ENCODE results near the gene TIMM21. TPM values are rescaled to one million over a fixed set of nuclear protein-coding genes. Genes with fewer than 3 reads are reported as not detected.

The TIMM21 gene
- total and polyA plus RNA-seq, 9 of the 15 experiments (the other 6 are each of a cell fraction or from before 2014, with no cell fraction given), result 54.7 to 229 (median 83.3) TPM

- TF ChIP-seq ZBTB34 (CRISPR knock-in tag; IDR thresholded peaks at IDR 0.05), result no peak
- no peak for TF ChIP-seq ETS1 (conservative IDR thresholded peaks at IDR 0.05; ENCODE audit: control insufficient read depth, low read depth, low read length)
- no peak for TF ChIP-seq ZNF12 (CRISPR knock-in tag; IDR thresholded peaks at IDR 0.05)
- no peak for TF ChIP-seq ZNF277 (CRISPR knock-in tag; IDR thresholded peaks at IDR 0.05; ENCODE audit: borderline replicate concordance)
- TF ChIP-seq ZSCAN32 (CRISPR knock-in tag; IDR thresholded peaks at IDR 0.05), result no peak
- TF ChIP-seq SMAD1 (IDR thresholded peaks at IDR 0.05; ENCODE audit: low read depth, low read length, partially characterized antibody), result no peak
Measured at GRCh38 chr18:74184875-74185274, 36.6 kb downstream of the TIMM21 start (continued).

GRCh38 chr18:74185860-74186259 is 37.5 kb downstream of the TIMM21 start:
- Histone ChIP-seq H3K4me1 (replicated peaks in 1 of 2; ENCODE audit: control insufficient read depth in 2 of 2, insufficient read depth in 2 of 2, low read length in 2 of 2) (no peaks in the 10 kb centered on the region; a peak in 2 of 5 replicates), H4K20me1 (replicated peaks; ENCODE audit: control insufficient read depth, insufficient read depth, low read length) (no peaks in the 10 kb centered on the region), H3K9me3 (replicated peaks; ENCODE audit: control insufficient read depth, insufficient read depth, low read depth, low read length) (no peaks in the 10 kb centered on the region), H2AFZ (ENCODE audit: low read depth, low read length) (no peak overlapping the region), H3K4me2 (ENCODE audit: insufficient read depth, low read length) (no peak overlapping the region), H3K4me3 (no peak overlapping the region), H3K27me3 (ENCODE audit: control insufficient read depth in 2 of 2, insufficient read depth in 2 of 2, low read length in 2 of 2) (peaks cover 5 to 14% of the 10 kb centered on the region in 2 experiments; a peak in 3 of 5 replicates), H3K36me3 (ENCODE audit: control insufficient read depth, insufficient read depth, low read length) (no peaks in the 10 kb centered on the region), H3K9me1 (ENCODE audit: control insufficient read depth, insufficient read depth, low read length) (no peaks in the 10 kb centered on the region), H3K79me2 (ENCODE audit: control insufficient read depth, insufficient read depth, low read length) (no peaks in the 10 kb centered on the region), H3K27ac (ENCODE audit: extremely low read depth, low read depth, low read length) (no peak overlapping the region), H3K9ac (ENCODE audit: insufficient read depth in 1 of 2, low read depth in 2 of 2, low read length in 2 of 2) (no peak overlapping the region)
- WGBS (ENCODE audit: insufficient coverage, low coverage, missing lambda C conversion rate), result 60% methylated on average over 2 of the region's 2 CpGs
- in situ Hi-C loops (cut with MboI) (loop anchor here (10.0 kb wide), 1 partner anchor 369 kb away; no protein-coding TSS in a partner anchor), intact Hi-C loops (cut with micrococcal nuclease) (no loop called here)
- FAIRE-seq (no peak), DNase-seq (ENCODE audit: extremely low read depth in 1 of 4, low spot score in 3 of 4) (no peak), ATAC-seq (no peak)
- no TSS peak for BruUV-seq (replicated peaks)
- CTCF ChIA-PET (ENCODE audit: low intra/inter-chr PET ratio), result no interaction called here
- POLR2A ChIA-PET, result interaction anchor here (1.0 kb wide), 1 partner anchor 9 kb away, joined by 3 read pairs; no protein-coding TSS in a partner anchor
- TF ChIP-seq RBM22 (IDR thresholded peaks at IDR 0.05; ENCODE audit: low read depth, low read length, poor library complexity, severe bottlenecking) (no peak), NCOA4 (IDR thresholded peaks at IDR 0.05; ENCODE audit: partially characterized antibody) (no peak), ZNF316 (IDR thresholded peaks at IDR 0.05) (peak; percentile 59; the same call in 1 of the 2 replicates), C11orf30 (IDR thresholded peaks at IDR 0.05; ENCODE audit: low read depth) (peak; percentile 46; the same call in 1 of the 2 replicates), MAFG (tag; conservative IDR thresholded peaks at IDR 0.05) (0 out of 2 replicates have a peak, but pooled peaks have one; percentile 34), POLR2AphosphoS5 (IDR thresholded peaks at IDR 0.05; ENCODE audit: control insufficient read depth, insufficient read depth, low read depth, low read length) (no peak), ZNF12 (CRISPR knock-in tag; IDR thresholded peaks at IDR 0.05) (no peak), SMAD2 (IDR thresholded peaks at IDR 0.05; ENCODE audit: low read depth, low read length) (no peak), SNIP1 (IDR thresholded peaks at IDR 0.05; ENCODE audit: low read depth) (no peak), ATF3 (IDR thresholded peaks at IDR 0.05) (no peak), ATF3 (CRISPR knock-in tag; conservative IDR thresholded peaks at IDR 0.05) (no peak), ZNF785 (CRISPR knock-in tag; IDR thresholded peaks at IDR 0.05) (no peak)

Data from K562 (cell line).